Measurements from ENCODE around the gene FBXO47.
A peak's percentile ranks its signal among the peaks of the same experiment; 100 is the strongest.
"Not testable (repeated sequence)": the region's sequence is repeated elsewhere in the genome, so short reads cannot be mapped to it uniquely, and the experiment has no call there.

The FBXO47 gene

DNA sequence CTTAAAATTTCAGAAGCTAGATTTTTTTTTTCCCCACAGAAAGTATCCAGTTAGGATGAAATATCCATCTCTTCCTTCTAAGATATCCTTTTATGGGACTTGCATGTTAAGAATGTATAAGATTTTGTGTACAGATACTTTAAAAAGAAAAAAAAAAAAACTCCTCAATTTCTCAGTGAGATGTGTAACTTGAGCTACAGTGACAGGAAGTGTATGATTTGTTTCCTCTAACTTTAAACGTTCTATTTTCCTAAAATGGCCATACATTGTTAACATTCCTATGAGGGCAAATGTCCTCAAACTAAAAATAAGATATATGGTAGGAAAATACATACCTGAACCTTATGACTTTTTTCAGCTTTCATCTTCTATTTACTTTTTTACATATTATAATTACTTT, 8.9 kb downstream of the FBXO47 start:
- DNase-seq (ENCODE audit: insufficient read length, low spot score): no peak
- no peak for TF ChIP-seq TAF1 (IDR thresholded peaks at IDR 0.05; ENCODE audit: low read depth, low read length)
- no peak for TF ChIP-seq POLR2AphosphoS5 (IDR thresholded peaks at IDR 0.05; ENCODE audit: low read depth, low read length)
- no peak for TF ChIP-seq POLR2A (IDR thresholded peaks at IDR 0.05; ENCODE audit: low read depth, low read length)
- no peak for TF ChIP-seq SPI1 (IDR thresholded peaks at IDR 0.05; ENCODE audit: low read depth, low read length)
- FAIRE-seq: no peak

DNA sequence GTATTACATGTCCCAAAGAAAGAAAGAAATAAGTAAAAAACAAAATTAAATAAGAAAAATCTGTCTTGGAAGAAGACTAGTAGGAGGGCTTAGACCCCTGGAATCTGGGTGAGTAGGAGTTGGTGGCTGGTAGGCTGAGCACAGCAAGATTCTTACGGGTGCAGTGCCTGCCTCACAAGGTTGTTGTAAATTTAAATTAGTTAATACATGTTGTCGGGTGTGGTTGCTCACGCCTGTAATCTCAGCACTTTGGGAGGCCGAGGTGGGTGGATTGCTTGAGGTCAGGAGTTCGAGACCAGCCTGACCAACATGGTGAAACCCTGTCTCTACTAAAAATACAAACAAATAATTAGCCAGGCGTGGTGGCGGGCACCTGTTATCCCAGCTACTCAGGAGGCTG, 13.4 kb downstream of the FBXO47 start:
- DNase-seq (ENCODE audit: insufficient read length, low spot score); FAIRE-seq: not testable (repeated sequence)

DNA sequence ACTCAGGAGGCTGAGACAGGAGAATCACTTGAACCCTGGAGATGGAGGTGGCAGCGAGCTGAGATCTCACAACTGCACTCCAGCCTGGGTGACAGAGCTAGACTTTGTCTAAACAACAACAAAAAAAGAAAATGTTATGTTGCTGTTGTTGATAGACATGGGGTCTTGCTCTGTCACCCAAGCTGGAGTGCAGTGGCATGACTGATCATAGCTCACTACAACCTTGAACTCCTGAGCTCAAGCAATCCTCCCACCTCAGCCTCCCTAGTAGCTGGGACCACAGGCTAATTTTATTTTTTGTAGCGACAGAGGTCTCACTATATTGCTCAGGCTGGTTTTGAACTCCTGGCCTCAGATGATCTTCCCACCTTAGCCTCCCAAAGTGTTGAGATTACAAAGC, 20.0 kb downstream of the FBXO47 start:
- no peak for FAIRE-seq
- TF ChIP-seq TAF1 (IDR thresholded peaks at IDR 0.05; ENCODE audit: low read depth, low read length): no peak
- TF ChIP-seq SPI1 (IDR thresholded peaks at IDR 0.05; ENCODE audit: low read depth, low read length): no peak
- no peak for TF ChIP-seq POU2F2 (IDR thresholded peaks at IDR 0.05; ENCODE audit: low read depth, low read length)
- no peak for DNase-seq (ENCODE audit: insufficient read length, low spot score)

DNA sequence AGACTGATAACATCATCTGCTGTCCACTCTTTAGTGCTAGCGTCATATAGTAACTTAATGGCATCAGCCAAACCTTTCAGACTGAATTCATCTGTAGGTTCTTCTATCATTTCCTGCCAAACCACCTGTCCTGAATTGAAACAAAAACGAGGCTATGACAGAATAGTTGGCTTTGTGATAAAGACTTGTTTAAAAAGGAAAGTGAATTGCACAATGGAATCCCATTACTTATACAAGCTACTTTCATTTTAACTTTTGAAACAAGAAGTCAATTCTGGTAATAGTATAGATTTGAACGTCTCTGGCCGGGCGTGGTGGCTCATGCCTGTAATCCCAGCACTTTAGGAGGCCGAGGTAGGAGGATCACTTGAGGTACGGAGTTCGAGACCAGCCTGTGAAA, 23.6 kb downstream of the FBXO47 start:
- TF ChIP-seq POU2F2 (IDR thresholded peaks at IDR 0.05; ENCODE audit: low read depth, low read length): no peak
- TF ChIP-seq SPI1 (IDR thresholded peaks at IDR 0.05; ENCODE audit: low read depth, low read length): no peak
- TF ChIP-seq TAF1 (IDR thresholded peaks at IDR 0.05; ENCODE audit: low read depth, low read length): no peak
- TF ChIP-seq POLR2AphosphoS5 (IDR thresholded peaks at IDR 0.05; ENCODE audit: low read depth, low read length): no peak
- no peak for TF ChIP-seq PAX5 (IDR thresholded peaks at IDR 0.05; ENCODE audit: insufficient read depth, low read length, severe bottlenecking)
- no peak for TF ChIP-seq POLR2A (IDR thresholded peaks at IDR 0.05; ENCODE audit: low read depth, low read length)
- FAIRE-seq (no peak), DNase-seq (ENCODE audit: insufficient read length, low spot score) (no peak)

DNA sequence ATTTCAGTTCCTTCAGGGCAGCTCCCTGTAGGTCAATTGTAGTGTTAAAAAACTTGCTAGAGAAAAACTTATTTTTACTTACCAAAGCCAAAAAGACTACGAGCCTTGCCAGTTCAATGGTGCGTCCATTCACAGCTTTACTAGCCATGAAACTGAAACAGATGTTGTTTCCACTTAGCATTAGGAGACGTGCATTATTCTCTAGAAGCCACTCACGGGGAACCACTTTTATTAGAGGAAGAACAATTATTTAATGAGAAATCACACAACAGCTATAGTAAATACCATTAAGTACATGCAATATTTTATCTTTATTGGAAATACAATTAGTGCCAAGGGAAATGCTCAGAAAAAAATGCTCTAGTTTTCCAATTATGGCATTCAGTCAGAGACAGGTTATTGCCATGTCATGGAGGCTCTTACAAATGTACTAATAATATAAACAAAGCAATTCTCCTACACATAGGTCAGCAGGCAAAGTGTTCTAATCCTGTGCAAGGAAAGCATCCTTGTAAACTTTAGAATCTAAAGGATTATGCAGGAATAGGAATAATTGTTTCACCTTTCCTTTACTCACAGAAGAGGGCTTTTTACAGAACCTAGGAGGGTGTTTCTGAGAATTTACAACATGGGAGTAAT, 24.4 kb downstream of the FBXO47 start:
- FAIRE-seq: peak; percentile 78
- no peak for DNase-seq (ENCODE audit: insufficient read length, low spot score)
- TF ChIP-seq SPI1 (IDR thresholded peaks at IDR 0.05; ENCODE audit: low read depth, low read length) (no peak), POLR2A (IDR thresholded peaks at IDR 0.05; ENCODE audit: low read depth, low read length) (no peak), TAF1 (IDR thresholded peaks at IDR 0.05; ENCODE audit: low read depth, low read length) (no peak), POLR2AphosphoS5 (IDR thresholded peaks at IDR 0.05; ENCODE audit: low read depth, low read length) (no peak), POU2F2 (IDR thresholded peaks at IDR 0.05; ENCODE audit: low read depth, low read length) (no peak), PAX5 (IDR thresholded peaks at IDR 0.05; ENCODE audit: insufficient read depth, low read length, severe bottlenecking) (no peak)

DNA sequence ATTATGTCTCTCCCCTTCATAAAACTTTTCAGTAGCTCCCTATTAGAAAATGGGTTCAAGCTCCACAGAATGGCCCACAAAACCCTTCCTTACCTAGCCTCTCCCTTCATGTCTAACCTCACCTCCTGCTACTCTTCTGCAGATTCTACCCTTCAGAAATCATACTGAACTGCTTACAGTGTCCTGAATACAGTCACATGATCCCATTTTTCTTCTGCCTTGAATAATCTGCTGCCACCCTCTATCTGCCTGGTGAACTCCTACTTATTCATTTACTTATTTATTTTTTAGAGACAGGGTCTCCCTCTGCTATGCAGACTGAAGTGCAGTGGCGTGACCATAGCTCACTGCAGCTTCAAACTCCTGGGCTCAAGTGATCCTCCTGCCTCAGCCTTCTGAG, 26.8 kb downstream of the FBXO47 start:
- DNase-seq (ENCODE audit: insufficient read length, low spot score) (no peak), FAIRE-seq (no peak)
- TF ChIP-seq POLR2A (IDR thresholded peaks at IDR 0.05; ENCODE audit: low read depth, low read length) (no peak), POLR2AphosphoS5 (IDR thresholded peaks at IDR 0.05; ENCODE audit: low read depth, low read length) (no peak), PAX5 (IDR thresholded peaks at IDR 0.05; ENCODE audit: insufficient read depth, low read length, severe bottlenecking) (no peak), POU2F2 (IDR thresholded peaks at IDR 0.05; ENCODE audit: low read depth, low read length) (no peak), TAF1 (IDR thresholded peaks at IDR 0.05; ENCODE audit: low read depth, low read length) (no peak), SPI1 (IDR thresholded peaks at IDR 0.05; ENCODE audit: low read depth, low read length) (no peak)

DNA sequence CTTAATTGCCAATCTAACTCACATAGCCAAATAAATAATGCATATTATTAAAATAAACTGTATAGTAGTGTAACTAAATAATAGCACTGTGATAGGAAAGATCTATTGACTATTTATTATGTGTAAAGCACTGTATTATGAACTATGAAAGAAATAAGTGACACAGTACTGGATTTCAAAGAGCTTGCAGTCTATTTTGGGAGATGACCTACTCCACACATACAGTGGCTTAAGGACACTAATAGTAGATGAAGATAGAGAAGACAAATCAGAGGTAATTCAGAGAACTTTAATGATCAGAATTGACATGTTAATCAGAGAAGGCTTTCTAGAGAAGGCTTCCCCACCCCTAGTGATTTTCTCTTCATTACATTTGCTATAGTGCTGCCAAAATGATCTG, 27.2 kb downstream of the FBXO47 start:
- DNase-seq (ENCODE audit: insufficient read length, low spot score) (no peak), FAIRE-seq (no peak)
- TF ChIP-seq POU2F2 (IDR thresholded peaks at IDR 0.05; ENCODE audit: low read depth, low read length) (no peak), POLR2A (IDR thresholded peaks at IDR 0.05; ENCODE audit: low read depth, low read length) (no peak), POLR2AphosphoS5 (IDR thresholded peaks at IDR 0.05; ENCODE audit: low read depth, low read length) (no peak), PAX5 (IDR thresholded peaks at IDR 0.05; ENCODE audit: insufficient read depth, low read length, severe bottlenecking) (no peak), TAF1 (IDR thresholded peaks at IDR 0.05; ENCODE audit: low read depth, low read length) (no peak), SPI1 (IDR thresholded peaks at IDR 0.05; ENCODE audit: low read depth, low read length) (no peak)

DNA sequence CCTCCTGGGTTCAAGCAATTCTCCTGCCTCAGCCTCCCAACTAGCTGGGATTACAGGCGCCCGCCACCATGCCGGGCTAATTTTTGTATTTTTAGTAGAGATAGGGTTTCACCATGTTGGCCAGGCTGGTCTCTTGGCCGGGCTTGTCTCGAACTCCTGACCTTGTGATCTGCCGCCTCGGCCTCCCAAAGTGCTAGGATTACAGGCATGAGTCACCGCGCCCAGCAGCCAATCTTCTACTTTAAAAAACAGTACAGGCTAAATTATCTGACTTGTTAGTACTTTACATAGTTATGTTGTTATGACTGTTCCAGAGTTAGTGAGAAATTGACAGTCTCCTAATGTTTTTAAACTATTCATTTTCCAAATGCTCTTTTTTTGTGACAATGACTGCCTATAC, 33.2 kb downstream of the FBXO47 start:
- not testable (repeated sequence) for FAIRE-seq; DNase-seq (ENCODE audit: insufficient read length, low spot score)

DNA sequence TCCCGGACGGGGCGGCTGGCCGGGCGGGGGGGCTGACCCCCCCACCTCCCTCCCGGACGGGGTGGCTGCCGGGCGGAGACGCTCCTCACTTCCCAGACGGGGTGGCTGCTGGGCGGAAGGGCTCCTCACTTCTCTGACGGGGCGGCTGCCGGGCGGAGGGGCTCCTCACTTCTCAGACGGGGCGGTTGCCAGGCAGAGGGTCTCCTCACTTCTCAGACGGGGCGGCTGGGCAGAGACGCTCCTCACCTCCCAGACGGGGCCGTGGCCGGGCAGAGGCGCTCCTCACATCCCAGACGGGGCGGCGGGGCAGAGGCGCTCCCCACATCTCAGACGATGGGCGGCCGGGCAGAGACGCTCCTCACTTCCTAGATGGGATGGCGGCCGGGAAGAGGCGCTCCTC, 36.4 kb downstream of the FBXO47 start:
- FAIRE-seq; DNase-seq (ENCODE audit: insufficient read length, low spot score): not testable (repeated sequence)

DNA sequence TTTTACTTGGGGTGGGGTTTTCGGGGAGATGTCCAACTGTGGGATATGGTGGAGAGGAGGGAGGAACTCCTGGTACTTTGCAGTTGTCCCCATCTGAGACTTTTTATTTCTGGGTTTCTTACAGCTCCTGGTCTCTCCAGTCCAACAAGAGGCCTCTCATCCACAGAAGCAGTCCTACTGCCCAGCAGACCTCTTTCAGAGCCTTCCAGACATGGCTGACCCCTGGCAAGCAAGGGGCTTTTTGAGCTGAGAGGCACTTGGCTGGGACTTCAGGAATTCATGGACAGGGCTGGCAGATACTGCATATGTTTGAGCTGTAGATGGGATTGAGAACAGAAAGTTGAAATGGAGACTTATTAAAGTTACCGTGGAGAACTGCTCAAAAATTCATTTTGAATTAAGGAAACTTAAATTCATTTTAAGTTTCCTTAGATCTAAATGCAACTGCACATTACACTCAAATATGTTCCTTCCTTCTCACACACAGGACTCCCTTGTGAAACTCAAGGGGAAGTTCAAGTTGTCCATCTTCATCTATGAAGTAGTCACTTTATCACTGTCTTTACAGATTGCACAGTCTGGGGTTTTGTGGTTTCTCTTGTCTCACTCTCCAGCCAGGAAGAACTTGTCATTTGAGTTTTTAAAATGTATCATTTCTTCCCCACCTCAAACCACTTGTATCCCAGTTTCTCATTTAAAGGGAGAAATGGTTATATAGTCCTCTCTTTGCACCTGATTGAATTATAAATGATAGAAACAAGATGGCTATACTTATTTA, 40.7 kb downstream of the FBXO47 start:
- no peak for DNase-seq (ENCODE audit: insufficient read length, low spot score)
- TF ChIP-seq SPI1 (IDR thresholded peaks at IDR 0.05; ENCODE audit: low read depth, low read length): no peak
- no peak for FAIRE-seq

DNA sequence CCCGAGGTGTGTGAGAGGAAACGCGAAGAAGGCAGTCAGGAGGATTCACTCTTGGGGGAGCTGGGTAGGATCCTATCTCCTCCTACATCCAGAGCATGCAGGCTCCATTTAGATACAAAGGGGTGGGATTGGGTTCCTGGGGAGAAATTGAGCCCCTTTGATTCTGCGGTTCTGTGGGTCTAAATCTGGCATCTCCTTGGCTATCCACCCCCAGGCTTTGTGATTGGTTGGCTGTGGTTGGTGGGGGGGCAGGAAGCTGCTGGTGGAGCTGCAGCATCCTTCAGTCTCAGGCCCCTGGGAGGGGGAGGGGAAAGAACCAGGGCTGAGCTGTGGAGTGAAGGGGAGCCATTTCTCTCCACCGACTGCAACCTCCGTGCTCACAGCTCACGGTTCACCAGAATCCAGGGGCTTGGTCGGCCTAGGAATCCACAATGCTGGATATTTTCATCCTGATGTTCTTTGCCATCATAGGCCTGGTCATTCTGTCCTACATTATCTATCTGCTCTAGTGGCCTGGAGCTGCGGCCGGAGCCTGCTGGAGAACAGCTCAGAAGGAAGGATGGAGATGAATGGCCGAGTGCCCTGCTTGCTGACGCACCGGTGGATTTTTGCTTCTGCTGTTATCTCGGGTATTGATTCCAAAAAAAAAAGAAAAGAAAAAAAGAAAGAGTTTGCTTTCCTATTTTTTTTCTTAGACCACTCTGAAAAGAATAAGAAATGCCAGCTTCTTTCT, 41.8 kb downstream of the FBXO47 start, which contains the start of gene LASP1NB:
Gene LASP1NB (plus strand): TSS at position 352 of the 733 bp plus-strand sequence.
- no peak for FAIRE-seq
- no peak for DNase-seq (ENCODE audit: insufficient read length, low spot score)
- TF ChIP-seq PAX5 (IDR thresholded peaks at IDR 0.05; ENCODE audit: insufficient read depth, low read length, severe bottlenecking): no peak
- TF ChIP-seq POLR2AphosphoS5 (IDR thresholded peaks at IDR 0.05; ENCODE audit: low read depth, low read length): no peak
- TF ChIP-seq SPI1 (IDR thresholded peaks at IDR 0.05; ENCODE audit: low read depth, low read length): no peak
- no peak for TF ChIP-seq POU2F2 (IDR thresholded peaks at IDR 0.05; ENCODE audit: low read depth, low read length)
- no peak for TF ChIP-seq TAF1 (IDR thresholded peaks at IDR 0.05; ENCODE audit: low read depth, low read length)
- no peak for TF ChIP-seq POLR2A (IDR thresholded peaks at IDR 0.05; ENCODE audit: low read depth, low read length)

Data from GM12891 (cell line).